ENCODE measurements around the gene PTPRK.

DNA sequence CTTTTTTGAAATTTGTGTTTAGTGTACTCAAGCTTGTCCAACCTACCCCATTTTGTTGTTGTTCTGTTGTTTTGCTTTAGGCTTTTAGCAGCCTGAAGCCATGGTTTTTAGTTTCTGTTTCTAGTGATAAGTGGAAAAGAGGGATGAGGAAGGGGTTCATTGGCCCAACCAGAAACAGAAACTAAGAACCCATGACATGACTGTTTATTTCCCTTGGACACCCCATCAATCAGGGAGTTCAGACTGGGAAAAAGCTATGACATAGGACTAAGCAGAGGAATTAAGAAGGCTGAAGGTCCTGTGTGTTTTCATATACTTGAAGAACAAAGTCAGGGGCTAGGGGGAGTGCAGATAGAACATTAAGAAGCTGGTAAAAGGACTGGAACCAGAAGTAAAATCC is 425.0 kb downstream of the PTPRK start:
- TF ChIP-seq, protein P1, sequence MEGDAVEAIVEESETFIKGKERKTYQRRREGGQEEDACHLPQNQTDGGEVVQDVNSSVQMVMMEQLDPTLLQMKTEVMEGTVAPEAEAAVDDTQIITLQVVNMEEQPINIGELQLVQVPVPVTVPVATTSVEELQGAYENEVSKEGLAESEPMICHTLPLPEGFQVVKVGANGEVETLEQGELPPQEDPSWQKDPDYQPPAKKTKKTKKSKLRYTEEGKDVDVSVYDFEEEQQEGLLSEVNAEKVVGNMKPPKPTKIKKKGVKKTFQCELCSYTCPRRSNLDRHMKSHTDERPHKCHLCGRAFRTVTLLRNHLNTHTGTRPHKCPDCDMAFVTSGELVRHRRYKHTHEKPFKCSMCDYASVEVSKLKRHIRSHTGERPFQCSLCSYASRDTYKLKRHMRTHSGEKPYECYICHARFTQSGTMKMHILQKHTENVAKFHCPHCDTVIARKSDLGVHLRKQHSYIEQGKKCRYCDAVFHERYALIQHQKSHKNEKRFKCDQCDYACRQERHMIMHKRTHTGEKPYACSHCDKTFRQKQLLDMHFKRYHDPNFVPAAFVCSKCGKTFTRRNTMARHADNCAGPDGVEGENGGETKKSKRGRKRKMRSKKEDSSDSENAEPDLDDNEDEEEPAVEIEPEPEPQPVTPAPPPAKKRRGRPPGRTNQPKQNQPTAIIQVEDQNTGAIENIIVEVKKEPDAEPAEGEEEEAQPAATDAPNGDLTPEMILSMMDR (conservative IDR thresholded peaks at IDR 0.05; ENCODE audit: low read depth, low read length): no peak
- TF ChIP-seq EZH2 (IDR thresholded peaks at IDR 0.05; ENCODE audit: low read length, unreplicated experiment): no peak
- TF ChIP-seq EZH2phosphoT487 (IDR thresholded peaks at IDR 0.05; ENCODE audit: borderline replicate concordance, low read length): no peak

Measured in PC-3 (cell line).